ENCODE results near the gene PRKRA. TPM values are rescaled to one million over a fixed set of nuclear protein-coding genes. Genes with fewer than 3 reads are reported as not detected.

Gene PRKRA
- total RNA-seq (ENCODE audit: low replicate concordance), result 120 and 135 TPM in 2 replicates

DNA sequence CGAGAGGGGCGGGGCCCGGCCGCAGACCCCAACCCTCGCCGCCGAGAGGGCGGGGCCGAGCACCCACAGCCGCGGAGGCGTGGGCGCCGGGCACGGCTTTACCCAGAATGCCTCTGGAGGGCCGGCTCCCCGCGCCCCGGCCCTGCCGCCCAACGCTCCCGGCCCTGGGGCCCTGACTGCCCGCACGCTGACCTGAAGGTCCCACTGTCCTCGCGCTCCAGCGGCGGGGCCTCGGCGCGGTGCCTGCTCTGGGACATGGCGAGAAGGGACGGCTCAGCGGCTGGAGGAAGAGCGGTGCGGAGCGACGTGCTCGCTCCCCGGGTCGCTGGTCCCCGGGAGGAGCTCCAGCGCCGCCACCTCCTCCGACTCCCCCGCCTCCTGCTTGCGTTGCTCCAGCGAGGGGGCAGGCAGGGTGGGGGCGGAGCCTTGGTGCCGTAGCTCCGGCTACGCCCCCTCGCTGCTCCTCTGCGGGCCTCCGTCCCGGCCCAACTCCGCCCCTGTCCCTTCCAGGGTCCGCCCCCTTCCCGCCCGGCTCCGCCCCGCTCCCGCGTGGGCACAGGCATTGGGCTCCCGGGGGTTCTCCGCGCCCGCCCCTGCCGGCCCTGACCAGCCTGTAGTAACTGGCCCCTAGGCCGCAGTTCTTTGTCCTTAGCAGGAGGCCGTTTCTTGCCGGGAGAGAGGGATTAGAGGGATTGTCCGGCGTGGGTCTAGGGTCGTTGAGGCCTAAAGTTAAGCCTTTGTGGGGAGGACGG, at the start of gene PRKRA, which contains the start of gene PJVK:
Gene PRKRA, minus strand, starts transcription at position 402 of the 752 bp plus-strand sequence. Its CDS starts 145 bp downstream, at position 257.
Gene PJVK, plus strand, starts transcription at position 605 of the 752 bp plus-strand sequence. CDS start 2,032 bp downstream, outside the sequence.
- DNase-seq (ENCODE audit: low spot score), result peak; percentile 98
- H3K9me3 ChIP-seq (ENCODE audit: low read depth), result no peaks in the 10 kb centered on the region
- peaks cover 42% of the 10 kb centered on the region for H3K79me2 ChIP-seq (ENCODE audit: low read depth)
- H2AFZ ChIP-seq (replicated peaks), result peak within 1 kb of the TSS; percentile 90
- no peaks in the 10 kb centered on the region for H3K9me3 Mint-ChIP-seq
- peaks cover 27% of the 10 kb centered on the region for H3K4me1 Mint-ChIP-seq
- peak within 1 kb of the TSS; percentile 99 for H3K27ac ChIP-seq
- H3K4me3 Mint-ChIP-seq, result peak within 1 kb of the TSS; percentile 89
- H3K27me3 ChIP-seq, result no peaks in the 10 kb centered on the region
- TF ChIP-seq, protein P1, sequence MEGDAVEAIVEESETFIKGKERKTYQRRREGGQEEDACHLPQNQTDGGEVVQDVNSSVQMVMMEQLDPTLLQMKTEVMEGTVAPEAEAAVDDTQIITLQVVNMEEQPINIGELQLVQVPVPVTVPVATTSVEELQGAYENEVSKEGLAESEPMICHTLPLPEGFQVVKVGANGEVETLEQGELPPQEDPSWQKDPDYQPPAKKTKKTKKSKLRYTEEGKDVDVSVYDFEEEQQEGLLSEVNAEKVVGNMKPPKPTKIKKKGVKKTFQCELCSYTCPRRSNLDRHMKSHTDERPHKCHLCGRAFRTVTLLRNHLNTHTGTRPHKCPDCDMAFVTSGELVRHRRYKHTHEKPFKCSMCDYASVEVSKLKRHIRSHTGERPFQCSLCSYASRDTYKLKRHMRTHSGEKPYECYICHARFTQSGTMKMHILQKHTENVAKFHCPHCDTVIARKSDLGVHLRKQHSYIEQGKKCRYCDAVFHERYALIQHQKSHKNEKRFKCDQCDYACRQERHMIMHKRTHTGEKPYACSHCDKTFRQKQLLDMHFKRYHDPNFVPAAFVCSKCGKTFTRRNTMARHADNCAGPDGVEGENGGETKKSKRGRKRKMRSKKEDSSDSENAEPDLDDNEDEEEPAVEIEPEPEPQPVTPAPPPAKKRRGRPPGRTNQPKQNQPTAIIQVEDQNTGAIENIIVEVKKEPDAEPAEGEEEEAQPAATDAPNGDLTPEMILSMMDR (IDR thresholded peaks at IDR 0.05), result no peak
- TF ChIP-seq EZH2 (IDR thresholded peaks at IDR 0.05) (no peak), EZH2phosphoT487 (IDR thresholded peaks at IDR 0.05) (no peak)
- peaks cover 32% of the 10 kb centered on the region for H3F3A ChIP-seq (ENCODE audit: low read depth)
- peak within 1 kb of the TSS; percentile 96 for H3K4me2 ChIP-seq
- H3K36me3 ChIP-seq, result peaks cover 15% of the 10 kb centered on the region
- H3K9ac ChIP-seq, result peak within 1 kb of the TSS; percentile 83
- peaks cover 27% of the 10 kb centered on the region for H4K20me1 ChIP-seq (ENCODE audit: low read depth)
- H3K27ac Mint-ChIP-seq, result peak within 1 kb of the TSS; percentile 100
- H3K4me1 ChIP-seq, result peaks cover 19% of the 10 kb centered on the region
- H3K27me3 Mint-ChIP-seq (ENCODE audit: insufficient read depth, low read depth), result no peaks in the 10 kb centered on the region
- H3K4me3 ChIP-seq, result peak within 1 kb of the TSS; percentile 81
- peaks cover 14% of the 10 kb centered on the region for H3K36me3 Mint-ChIP-seq

DNA sequence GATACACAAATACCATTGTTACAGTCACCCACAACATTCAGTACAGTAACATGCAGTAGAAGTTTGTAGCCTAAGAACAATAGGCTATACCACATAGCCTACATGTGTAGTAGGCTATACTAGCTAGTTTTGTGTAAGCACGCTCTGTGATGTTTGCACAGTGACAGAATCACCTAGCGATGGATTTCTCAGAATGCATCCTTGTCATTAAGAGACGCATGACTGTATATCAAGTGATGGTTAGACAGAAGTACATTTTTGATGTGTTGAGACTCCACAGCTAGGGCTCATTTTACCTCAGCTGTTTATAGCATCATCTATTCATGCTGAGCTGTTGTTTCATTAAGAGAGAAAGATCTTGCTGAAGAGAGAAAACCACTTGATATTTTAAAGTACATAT, 48.7 kb upstream of the PRKRA start:
- no peak overlapping the region for H3K9ac ChIP-seq
- H3K9me3 Mint-ChIP-seq, result no peaks in the 10 kb centered on the region
- no peak overlapping the region for H2AFZ ChIP-seq (replicated peaks)
- H3K36me3 Mint-ChIP-seq, result peaks cover 31% of the 10 kb centered on the region
- H3K4me2 ChIP-seq, result no peak overlapping the region
- no peak overlapping the region for H3K27ac ChIP-seq
- H3K4me1 Mint-ChIP-seq, result no peaks in the 10 kb centered on the region
- no peaks in the 10 kb centered on the region for H3K9me3 ChIP-seq (ENCODE audit: low read depth)
- no peaks in the 10 kb centered on the region for H3K79me2 ChIP-seq (ENCODE audit: low read depth)
- H3K27me3 ChIP-seq, result no peaks in the 10 kb centered on the region
- no peak overlapping the region for H3K4me3 Mint-ChIP-seq
- H3K4me3 ChIP-seq, result no peak overlapping the region
- H3K27me3 Mint-ChIP-seq (ENCODE audit: insufficient read depth, low read depth), result no peaks in the 10 kb centered on the region
- DNase-seq (ENCODE audit: low spot score), result no peak
- H3K27ac Mint-ChIP-seq, result no peak overlapping the region
- H3K4me1 ChIP-seq, result no peaks in the 10 kb centered on the region
- H3F3A ChIP-seq (ENCODE audit: low read depth), result peaks cover 3% of the 10 kb centered on the region
- no peaks in the 10 kb centered on the region for H4K20me1 ChIP-seq (ENCODE audit: low read depth)
- TF ChIP-seq, protein P1 (IDR thresholded peaks at IDR 0.05), result no peak
- TF ChIP-seq EZH2phosphoT487 (IDR thresholded peaks at IDR 0.05), result no peak
- no peak for TF ChIP-seq EZH2 (IDR thresholded peaks at IDR 0.05)
- peaks cover 22% of the 10 kb centered on the region for H3K36me3 ChIP-seq

DNA sequence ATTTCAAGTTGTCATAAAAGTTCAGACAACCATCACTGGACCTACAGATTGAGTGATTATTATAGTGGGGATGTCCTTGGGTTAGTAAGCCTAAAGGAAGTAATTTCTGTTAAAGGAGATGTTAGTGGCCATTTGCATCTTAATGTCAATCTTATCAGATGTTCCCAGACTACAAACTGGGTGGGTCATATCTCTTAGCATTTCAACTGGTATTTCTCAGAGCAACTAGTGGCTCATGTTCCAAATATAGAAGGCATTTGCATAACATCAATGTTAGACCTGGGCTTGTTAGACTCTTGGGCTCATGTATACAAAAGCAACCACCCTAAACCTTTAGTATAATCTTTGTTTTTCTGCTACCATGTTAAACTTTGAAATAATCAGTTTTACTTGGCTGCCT, 47.2 kb upstream of the PRKRA start:
- Mint-ChIP-seq H3K36me3 (peaks cover 37% of the 10 kb centered on the region), H3K4me1 (no peaks in the 10 kb centered on the region), H3K27ac (no peak overlapping the region), H3K27me3 (ENCODE audit: insufficient read depth, low read depth) (no peaks in the 10 kb centered on the region), H3K9me3 (no peaks in the 10 kb centered on the region), H3K4me3 (no peak overlapping the region)
- Histone ChIP-seq H3K4me2 (no peak overlapping the region), H3K27ac (no peak overlapping the region), H2AFZ (replicated peaks) (no peak overlapping the region), H3K36me3 (peaks cover 18% of the 10 kb centered on the region), H3K4me3 (no peak overlapping the region), H3K27me3 (no peaks in the 10 kb centered on the region), H3K9ac (no peak overlapping the region), H3K4me1 (no peaks in the 10 kb centered on the region), H4K20me1 (ENCODE audit: low read depth) (no peaks in the 10 kb centered on the region), H3F3A (ENCODE audit: low read depth) (peaks cover 3% of the 10 kb centered on the region), H3K79me2 (ENCODE audit: low read depth) (no peaks in the 10 kb centered on the region), H3K9me3 (ENCODE audit: low read depth) (no peaks in the 10 kb centered on the region)
- TF ChIP-seq, protein P1 (IDR thresholded peaks at IDR 0.05), result no peak
- TF ChIP-seq EZH2phosphoT487 (IDR thresholded peaks at IDR 0.05) (no peak), EZH2 (IDR thresholded peaks at IDR 0.05) (no peak)
- no peak for DNase-seq (ENCODE audit: low spot score)
